GM21825 (cell line): ENCODE results near the gene IQGAP3.

ENCODE experiments used
- ATAC-seq: cut with Tn5 transposase; IDR thresholded peaks from one replicate; pipeline ENCODE4 v1.9.1; 2021; ENCODE audit warnings: mild to moderate bottlenecking, moderate library complexity; ENCODE audit not compliant: unreplicated experiment

The IQGAP3 gene

GRCh38 chr1:156486421-156487344 lies 85.7 kb downstream of the IQGAP3 start:
- no peak for ATAC-seq

DNA sequence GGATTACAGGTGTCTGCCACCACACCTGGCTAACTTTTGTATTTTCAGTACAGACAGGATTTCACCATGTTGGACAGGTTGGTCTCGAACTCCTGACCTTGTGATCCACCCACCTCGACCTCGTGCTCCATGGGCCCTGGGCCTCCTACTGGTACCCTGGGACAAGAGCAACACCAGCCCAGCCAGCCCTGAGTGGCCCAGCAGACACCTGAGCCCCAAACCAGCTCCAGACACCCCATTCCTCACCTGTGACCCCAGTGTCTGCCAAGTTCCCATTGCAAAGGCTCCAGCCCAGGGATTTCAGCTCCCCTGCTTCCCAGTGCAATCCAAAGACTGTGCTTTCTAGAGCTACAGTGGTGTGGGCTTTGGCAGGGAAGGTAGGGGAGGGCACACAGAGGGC lies 86.4 kb downstream of the IQGAP3 start:
- ATAC-seq: no peak

- ATAC-seq: no peak
These were observed 87.8 kb downstream of the IQGAP3 start for GRCh38 chr1:156484480-156485058.

DNA sequence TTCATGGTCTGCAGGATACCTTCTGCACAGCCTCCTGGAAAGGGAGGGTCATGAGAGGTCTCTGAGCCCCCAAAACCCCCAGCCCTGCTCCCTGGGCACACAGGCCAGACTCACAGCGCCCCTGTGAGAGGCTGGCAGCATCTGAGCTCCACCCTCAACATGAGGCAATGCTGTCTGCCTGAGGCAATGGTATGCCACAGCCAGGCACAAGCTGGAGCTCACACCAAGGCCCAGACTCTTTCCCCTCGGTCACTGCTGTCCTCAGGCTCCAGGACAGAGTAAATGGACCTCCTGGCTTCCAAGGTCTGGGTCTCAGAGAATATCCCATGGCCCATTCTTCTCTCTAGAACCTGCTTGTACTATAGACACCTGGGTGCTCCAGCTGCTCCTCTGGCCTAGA lies 89.0 kb downstream of the IQGAP3 start:
- ATAC-seq: no peak

GRCh38 chr1:156482276-156482675 lies 90.1 kb downstream of the IQGAP3 start:
- ATAC-seq: no peak

DNA sequence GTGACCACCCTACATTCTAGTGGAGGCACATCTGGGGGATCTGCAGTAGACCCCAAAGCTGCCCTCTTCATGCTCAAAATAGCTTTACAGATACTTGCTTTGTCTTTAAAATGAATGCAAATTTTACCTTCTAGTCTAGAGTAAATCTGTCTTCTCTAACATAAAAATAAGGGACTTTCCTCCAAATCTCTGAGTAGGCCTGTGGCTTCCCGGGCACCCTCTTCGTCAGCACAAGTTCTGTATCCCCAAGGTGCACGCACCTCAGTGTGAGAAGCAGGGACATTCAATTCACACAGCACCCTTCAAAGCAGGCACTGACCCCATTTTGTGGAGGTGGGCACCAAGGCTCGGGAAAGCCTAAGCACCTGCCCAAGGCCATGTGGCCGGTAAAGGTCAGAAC lies 90.8 kb downstream of the IQGAP3 start:
- no peak for ATAC-seq

DNA sequence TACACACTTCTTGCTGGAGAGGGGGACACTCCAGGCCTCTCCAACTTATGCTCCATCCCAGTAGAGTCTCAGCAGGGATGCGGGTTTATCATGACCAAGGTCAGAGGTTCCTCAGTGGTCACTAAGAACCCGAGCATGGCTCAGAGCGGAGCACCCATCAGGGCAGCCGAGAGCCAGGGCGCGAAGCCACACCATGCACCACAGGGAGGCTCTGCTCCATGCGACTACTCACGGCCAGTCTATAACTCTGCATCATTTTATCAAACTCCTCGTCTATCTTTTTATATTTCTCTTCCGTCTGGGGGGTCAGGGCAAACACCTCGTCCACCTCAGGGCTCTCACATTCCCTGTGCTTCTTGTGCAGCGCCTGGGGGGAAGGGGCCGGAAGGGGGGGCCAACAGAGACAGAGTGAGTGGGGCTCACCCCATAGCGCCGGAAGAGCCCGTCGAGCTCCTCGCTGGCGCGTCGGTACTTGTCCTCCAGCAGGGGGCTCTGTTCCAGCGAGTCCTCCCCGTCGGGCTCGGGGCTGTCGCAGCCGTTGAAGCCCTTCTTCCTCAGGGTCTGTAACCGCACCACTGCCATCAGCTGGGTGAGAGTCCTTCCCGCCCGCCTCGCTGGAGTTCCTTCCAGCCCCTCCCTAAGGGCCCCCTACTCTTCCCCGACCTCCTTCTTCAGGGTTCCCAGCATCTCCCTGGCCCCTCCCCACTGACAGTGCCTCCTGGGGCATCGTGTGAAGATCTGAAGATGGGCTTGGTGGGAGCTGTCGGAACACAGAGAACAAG lies 91.8 kb downstream of the IQGAP3 start:
- no peak for ATAC-seq

- no peak for ATAC-seq
These were observed 92.4 kb downstream of the IQGAP3 start for GRCh38 chr1:156480016-156480370.

DNA sequence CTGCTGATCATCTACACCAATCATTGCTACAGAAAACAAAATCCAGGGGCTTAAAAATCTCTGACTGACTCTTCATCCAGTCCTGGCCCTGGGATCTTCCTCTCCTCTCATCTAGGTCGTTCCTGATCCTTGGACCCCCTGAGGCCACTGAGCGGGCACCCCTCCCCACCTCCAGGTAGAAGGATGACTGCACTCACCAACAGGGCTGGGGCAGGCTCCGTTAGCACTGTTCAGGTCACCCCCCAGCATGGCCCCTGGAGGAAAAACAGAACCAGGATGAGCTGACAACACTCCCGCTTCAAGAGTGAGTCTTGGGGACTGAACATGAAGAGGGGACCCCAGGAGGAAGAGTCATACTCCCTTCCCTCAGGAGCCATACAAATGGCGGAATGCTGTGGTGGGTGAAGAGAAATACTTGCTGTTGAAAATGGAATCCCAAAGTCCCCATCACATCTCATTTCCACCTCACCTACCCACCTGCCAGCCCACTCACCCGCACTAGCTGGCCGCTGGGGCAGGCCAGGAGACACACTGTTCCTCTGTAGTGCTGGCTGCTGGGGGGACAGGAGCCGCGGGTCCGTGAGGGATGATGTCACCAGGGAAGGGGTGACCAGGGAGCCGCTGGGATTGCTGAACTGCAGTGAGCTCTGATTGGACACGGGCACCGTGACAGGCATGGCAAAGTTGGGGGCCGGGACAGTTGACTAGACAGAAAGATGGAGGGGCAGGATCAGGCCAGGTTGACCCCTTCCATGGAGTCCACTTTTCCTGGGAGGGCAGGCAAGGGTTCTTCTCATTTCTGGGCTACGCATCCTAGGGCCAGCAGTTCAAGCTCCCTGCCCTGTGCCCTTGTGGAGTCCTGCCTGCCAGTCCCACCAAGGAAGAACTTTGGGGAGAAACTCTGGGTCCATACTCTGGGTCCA lies 93.0 kb downstream of the IQGAP3 start:
- ATAC-seq: no peak

DNA sequence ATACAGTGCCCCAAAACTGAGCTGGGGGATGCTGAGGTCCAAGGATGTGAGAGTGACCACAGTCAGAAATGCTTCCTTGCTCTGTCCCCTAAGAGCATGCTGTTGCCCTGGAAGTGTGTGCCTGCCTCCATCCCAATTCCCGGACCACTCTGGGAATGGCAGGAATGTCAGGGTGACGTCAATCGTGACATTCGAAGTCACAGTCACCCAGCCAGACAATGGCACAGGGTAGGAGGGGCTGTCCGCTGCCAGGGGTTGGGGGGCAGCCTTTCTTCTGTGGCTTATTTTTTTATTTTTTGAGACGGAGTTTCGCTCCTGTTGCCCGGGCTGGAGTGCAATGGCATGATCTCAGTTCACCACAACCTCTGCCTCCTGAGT lies 94.1 kb downstream of the IQGAP3 start:
- ATAC-seq: no peak

DNA sequence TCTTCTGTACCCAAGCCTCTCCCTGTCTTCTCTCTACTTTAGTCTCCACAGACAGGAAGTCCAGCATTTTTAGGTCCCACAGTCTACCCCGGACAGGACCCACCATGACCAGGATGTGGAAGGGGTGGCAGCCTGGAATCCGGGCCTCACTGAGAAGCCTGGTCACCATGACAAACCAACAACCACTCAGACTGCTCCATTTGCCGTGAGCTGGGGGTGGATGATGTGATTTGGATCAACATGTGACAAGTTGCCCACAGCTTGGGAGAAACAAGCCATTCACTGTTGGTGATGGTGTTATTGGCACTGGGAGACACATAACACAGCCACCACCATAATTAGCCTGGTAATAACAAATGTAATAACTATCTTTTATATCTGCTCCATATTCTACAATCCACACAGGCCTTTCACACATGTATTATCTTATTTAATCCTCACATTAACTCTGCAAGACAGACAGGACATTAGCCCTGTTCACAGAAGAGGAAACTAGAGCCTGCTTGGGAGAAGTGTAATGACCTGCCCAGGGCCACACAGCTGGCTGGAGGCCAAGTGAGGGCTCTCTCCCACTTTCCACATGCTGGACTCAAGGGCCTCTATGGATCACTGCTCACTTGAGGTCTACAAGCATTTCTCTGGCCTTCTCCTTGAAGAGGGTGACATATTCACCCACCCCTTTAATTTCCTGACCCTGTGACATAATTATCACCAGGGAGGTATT lies 94.7 kb downstream of the IQGAP3 start:
- ATAC-seq: no peak

- ATAC-seq: no peak
These were observed 95.7 kb downstream of the IQGAP3 start for GRCh38 chr1:156476501-156477298.

- no peak for ATAC-seq
These were observed 96.5 kb downstream of the IQGAP3 start for GRCh38 chr1:156475568-156476500.
